IPS-11a (cell line): ENCODE results near the gene CSNK1A1.
"Not testable (repeated sequence)": the region's sequence is repeated elsewhere in the genome, so short reads cannot be mapped to it uniquely, and the experiment has no call there.

Source experiments
- H3K4me3 ChIP-seq: one replicate; pipeline ENCODE4 v1.5.1; 2013; ENCODE audit warnings: low read depth, low read length, control low read depth

The CSNK1A1 gene

DNA sequence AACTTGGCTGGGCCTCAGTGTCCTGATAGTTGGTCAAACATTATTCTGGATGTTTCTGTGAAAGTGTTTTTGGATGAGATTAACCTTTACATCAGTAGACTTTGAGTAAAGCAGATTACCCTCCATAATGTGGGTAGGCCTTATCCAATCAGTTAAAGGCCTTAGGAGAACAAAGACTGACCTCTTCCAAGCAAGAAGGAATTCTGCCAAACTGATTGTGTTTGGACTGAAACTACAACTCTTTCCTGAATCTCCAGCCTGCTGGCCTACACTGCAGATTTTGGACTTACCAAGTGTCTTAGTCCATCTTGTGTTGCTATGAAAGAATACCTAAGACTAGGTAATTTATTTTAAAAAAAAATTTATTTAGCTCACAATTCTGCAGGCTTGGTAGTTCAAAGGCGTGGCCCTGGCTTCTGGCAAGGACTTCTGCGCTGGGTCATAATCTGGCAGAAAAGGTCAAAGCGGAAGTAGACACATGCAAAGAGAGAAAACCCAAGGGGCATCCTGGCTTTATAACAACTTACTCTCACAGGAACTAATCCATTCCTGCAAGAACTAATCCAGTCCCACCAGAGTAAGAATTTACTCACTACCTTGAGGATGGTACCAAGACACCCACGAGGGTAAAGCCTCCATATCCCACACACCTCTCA is 21.5 kb upstream of the CSNK1A1 start:
- H3K4me3 ChIP-seq = no peak overlapping the region

- no peak overlapping the region for H3K4me3 ChIP-seq
Measured at GRCh38 chr5:149572170-149572569, 20.9 kb upstream of the CSNK1A1 start.

DNA sequence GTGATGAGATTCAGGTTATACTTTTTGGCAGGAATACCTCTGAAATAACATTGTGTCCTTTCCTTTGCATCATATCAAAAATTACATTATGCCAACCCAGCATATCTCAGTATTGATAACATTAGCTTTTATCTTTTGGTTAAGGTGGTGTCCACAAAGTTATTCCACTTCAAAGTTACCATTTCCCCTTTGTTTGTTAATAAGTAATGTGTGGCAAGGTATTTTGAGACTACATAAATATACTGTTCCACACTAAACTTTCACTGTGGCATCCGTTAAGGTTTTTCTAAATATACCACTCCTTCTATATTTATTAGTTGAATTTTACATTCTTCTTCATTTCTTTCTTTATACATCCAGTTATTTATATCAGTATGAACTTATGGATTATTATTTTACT is 16.0 kb upstream of the CSNK1A1 start:
- no peak overlapping the region for H3K4me3 ChIP-seq

DNA sequence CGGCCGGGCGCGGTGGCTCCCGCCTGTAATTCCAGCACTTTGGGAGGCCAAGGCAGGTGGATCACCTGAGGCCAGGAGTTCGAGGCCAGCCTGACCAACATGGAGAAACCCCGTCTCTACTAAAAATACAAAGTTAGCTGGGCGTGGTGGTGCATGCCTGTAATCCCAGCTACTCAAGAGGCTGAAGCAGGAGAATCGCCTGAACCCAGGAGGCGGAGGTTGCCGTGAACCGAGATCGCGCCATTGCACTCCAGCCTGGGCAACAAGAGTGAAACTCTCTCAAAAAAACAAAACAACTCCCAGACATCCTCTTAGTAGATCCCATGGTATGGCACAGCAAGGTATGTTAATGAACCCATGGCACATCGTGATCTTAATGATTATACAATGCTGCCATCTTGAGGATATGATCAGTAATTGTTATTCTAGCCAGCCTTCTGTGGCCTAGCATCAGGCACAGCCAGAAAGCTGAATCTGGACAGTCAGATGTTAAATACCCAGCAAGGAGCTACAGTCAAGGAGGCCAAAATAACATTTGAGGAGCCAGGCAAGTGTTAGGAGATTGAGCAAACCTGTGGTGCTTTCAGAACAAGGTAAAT is 13.4 kb upstream of the CSNK1A1 start:
- H3K4me3 ChIP-seq = not testable (repeated sequence)

DNA sequence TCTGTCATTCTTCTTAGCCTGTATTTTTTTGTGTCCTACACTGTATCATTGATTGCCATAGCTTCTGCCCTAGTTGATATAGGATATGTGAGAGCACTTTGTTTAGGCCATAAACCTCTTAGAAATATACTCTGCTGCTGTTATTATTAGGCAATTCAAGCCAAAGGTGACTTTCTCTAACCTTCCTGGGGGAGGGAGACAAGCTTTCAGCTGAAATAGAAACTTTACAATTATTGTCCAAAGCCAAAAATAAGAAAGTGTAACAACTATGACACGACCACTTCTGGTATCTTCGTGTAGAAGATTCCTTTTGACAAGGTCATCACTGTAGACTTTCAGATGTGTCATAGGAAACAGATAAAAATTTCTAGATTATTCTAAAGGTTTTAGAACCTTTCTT is 12.2 kb upstream of the CSNK1A1 start:
- no peak overlapping the region for H3K4me3 ChIP-seq

DNA sequence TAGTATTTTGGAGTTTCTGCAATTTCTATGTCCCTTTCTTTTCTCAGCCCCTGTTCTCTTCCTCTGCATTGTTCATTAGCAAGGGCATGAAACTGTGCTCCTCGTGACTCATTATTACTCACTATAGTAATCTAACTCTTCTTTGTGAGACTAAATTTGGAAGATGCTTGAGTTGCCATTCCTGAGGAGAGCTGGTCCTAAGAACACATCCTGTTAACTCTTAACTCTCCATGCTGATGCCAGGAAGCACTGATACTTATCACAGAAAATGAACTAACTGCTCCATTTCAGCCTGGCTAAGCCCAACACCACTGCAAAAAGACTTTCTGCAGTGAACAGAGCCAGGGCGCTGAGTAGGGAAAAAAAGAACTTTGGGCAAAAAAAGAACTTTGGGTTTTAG is 10.6 kb upstream of the CSNK1A1 start:
- no peak overlapping the region for H3K4me3 ChIP-seq

GRCh38 chr5:149559706-149560105 is 8.5 kb upstream of the CSNK1A1 start:
- no peak overlapping the region for H3K4me3 ChIP-seq

GRCh38 chr5:149552553-149553160 is 1.4 kb upstream of the CSNK1A1 start:
- peak overlapping the region; percentile 98 for H3K4me3 ChIP-seq

- peak overlapping the region; percentile 98 for H3K4me3 ChIP-seq
Measured at GRCh38 chr5:149552038-149552494, 827 bp upstream of the CSNK1A1 start.

GRCh38 chr5:149550594-149551226 is 529 bp downstream of the CSNK1A1 start:
- H3K4me3 ChIP-seq = peak overlapping the region; percentile 98

DNA sequence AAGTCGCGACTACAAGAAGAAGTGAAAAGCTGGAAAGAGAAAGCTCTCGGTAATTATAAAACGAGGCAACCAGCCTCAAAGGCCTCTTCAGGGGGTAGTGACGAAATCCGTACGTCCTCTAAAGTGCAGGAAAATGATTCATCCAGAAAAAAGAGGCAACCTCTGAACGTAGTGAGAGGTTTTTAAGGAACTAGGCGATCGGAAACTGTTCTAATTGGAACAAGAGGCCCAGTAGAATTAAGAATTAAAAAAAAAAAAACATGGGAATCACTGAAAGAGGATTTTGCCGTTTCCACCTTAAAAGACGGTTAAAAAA is 1.0 kb downstream of the CSNK1A1 start:
- H3K4me3 ChIP-seq = peak overlapping the region; percentile 98

DNA sequence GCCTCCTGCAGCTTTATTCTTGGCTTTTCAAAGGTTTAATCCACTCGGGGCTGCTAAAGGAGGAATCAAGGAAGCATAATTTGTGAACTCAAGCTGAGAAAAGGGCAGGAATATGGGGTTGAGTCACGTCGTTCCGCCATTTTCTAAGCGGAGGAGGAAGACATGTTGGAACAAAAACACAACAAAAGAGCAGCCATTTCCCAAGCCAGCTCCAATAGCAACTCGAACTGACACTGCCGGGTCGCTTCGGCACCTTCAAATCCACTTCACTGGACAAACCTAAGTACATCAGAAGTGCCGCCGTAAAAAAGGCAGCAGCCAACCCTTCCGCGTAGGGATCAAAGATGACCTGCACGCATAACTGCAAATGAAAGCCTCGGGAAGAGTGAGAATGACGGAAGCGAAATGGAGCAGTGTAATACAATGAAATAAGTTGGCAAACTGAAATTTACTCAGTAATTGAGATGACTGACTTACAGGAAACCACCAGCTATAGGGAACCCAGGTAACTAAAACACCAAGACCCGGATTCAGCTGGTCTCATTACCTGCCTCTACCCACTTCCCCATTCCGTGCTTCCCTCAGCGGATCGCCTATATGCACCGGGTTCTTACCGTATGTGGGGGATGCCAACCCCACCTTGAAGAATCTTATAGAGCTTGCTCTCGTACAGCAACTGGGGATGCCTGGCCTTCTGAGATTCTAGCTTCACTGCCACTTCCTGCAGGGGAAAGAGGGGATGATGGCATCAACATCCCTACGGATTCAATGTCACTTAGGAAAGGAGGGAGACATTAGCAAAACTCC is 1.6 kb downstream of the CSNK1A1 start:
- peak overlapping the region; percentile 98 for H3K4me3 ChIP-seq

DNA sequence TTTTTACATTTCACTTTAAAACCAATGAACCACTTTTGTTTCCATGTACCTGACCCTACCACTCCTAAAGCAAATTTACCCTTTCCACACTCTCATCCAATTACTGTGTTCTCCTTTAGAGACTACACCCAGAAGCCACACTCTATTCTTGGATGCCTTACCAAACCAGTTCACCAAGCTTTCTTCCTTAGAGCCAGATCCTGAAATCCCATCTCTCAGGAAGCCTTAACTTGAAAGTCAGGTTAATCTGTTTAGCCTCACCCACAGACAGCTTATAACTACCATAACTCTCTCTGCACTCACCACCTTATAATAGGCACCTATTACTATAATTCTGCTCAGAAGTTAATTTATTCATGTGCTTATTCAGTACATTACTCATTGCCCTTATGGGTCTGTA is 4.3 kb downstream of the CSNK1A1 start:
- no peak overlapping the region for H3K4me3 ChIP-seq

GRCh38 chr5:149545327-149545726 is 5.9 kb downstream of the CSNK1A1 start:
- no peak overlapping the region for H3K4me3 ChIP-seq

DNA sequence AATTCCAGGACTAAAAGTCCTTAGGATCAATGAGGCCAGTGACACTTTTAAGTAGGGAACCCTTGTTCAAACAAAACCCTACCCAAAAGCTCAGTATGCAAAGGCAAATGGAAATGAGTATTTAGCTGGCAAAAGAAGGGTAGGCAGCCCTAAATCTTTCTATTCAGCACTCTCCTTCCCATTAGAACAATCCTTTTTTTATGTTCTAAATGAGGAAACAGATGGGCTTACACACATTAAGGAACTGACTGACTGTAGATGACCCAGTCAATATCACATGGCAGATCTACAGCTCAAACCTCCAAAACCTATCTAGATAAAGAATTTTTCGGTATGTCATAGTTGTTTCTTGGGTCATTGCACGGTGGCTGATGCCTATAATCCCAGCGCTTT is 7.2 kb downstream of the CSNK1A1 start:
- no peak overlapping the region for H3K4me3 ChIP-seq

DNA sequence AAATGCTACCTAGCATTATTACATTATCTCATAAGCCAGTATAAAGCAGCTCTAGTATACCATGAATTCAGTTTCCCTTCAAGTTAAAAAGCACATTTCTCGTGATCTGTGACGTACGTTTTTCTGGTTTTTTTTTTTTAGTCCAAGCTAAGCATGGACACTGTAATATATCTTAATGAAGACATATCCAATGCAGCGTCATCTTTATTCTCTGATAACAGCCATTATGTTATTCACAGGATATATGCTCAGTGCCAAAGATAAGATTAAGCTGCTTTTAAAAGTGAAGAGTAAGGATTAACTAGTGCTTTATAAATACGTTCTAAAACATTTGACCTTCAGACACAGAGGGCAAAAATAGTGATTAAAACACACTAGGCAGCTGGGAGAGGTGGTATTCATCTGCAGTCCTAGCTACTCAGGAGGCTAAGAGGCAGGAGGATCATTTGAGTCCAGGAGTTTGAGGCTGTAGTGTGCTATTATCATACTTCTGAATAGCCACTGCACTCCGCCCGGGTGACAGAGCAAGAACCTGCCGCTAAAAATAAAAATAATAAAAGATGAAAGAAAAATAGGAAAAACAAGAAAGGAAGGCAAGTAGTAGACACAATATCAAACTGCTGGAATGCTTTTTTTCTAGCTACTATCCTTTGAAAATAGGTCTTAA is 7.7 kb downstream of the CSNK1A1 start:
- H3K4me3 ChIP-seq = no peak overlapping the region

GRCh38 chr5:149541893-149542292 is 9.3 kb downstream of the CSNK1A1 start:
- no peak overlapping the region for H3K4me3 ChIP-seq

GRCh38 chr5:149540089-149540488 is 11.2 kb downstream of the CSNK1A1 start:
- no peak overlapping the region for H3K4me3 ChIP-seq

DNA sequence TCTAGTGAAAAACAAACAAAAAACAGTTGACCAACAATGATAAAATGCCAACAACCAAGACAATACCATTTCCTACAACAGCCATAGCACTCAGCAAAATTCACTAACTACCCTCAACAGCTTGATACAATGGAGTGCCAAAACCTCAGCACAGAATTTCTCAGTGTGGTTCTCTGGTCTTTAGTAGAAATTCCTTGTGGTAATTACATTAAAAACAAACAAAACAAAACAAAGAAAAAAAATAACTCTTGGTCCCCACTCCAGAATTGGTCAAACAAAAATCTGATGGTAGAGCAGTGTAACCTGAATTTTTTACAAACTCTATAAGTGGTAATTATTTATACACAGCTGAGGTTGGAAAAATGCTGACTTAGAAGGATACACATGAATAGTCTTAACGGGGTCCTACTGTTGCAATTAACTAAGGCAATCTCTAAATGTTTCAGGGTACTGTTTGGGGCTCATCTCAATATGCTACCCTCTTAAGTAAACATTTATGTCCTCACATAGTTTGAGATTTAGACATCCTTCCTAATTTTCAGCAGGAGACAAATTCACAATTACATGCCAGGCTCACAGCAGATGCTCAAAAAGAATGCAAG is 13.8 kb downstream of the CSNK1A1 start:
- no peak overlapping the region for H3K4me3 ChIP-seq

DNA sequence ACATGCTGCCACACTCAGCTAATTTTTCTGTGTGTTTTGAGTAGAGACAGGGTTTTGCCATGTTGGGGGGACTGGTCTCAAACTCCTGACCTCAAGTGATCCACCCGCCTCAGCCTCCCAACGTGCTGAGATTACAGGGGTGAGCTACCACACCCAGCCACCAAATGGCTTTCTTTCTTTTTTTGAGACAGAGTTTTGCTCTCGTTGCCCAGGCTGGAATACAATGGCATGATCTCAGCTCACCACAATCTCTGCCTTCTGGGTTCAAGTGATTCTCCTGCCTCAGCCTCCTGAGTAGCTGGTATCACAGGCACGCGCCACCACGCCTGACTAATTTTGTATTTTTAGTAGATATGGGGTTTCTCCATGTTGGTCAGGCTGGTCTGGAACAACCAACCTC is 15.5 kb downstream of the CSNK1A1 start:
- not testable (repeated sequence) for H3K4me3 ChIP-seq
